Forelimb muscle (tissue), 1 donor: ENCODE results near the gene SPDYE2B. TPM values are rescaled to one million over a fixed set of nuclear protein-coding genes. Genes with fewer than 3 reads are reported as not detected.
"Not testable (repeated sequence)": the region's sequence is repeated elsewhere in the genome, so short reads cannot be mapped to it uniquely, and the experiment has no call there.

Experiments
- DNase-seq: peaks from one replicate; pipeline ENCODE4 v3.0.0-alpha.2; 2013; ENCODE audit warnings: low read depth
- polyA plus RNA-seq: library from polyadenylated mRNA; unstranded; fragments of 120-200 nt; gene quantifications from one replicate; pipeline ENCODE4 v1.2.1, GENCODE V29; 2013; ENCODE audit not compliant: insufficient read length

SPDYE2B gene, protein sequence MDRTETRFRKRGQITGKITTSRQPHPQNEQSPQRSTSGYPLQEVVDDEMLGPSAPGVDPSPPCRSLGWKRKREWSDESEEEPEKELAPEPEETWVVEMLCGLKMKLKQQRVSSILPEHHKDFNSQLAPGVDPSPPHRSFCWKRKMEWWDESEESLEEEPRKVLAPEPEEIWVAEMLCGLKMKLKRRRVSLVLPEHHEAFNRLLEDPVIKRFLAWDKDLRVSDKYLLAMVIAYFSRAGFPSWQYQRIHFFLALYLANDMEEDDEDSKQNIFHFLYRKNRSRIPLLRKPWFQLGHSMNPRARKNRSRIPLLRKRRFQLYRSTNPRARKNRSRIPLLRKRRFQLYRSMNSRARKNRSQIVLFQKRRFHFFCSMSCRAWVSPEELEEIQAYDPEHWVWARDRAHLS
- 2.7 TPM for polyA plus RNA-seq

DNA sequence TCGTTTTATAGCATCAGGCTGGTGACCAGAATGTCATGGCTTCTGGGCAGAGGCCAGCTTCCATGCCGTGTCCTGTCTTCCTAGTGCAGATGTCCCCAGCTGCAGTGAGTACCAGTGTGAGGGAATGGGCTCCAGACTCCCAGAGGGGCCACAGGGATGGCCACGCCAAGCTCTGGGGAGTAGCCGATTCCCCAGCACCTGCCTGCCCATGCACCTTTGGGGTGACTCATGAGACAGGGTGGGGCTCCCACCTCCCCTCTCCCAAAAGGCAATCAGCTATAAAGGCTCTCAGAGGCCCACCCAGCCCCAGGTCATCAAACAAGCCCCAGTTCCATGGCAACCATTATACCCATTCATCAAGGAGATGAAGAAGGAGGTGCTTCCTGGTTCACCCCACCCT lies at the start of gene SPDYE2B:
Gene SPDYE2B, plus strand, starts transcription at position 396 of the 400 bp plus-strand sequence. CDS start 2,030 bp downstream, outside the sequence.
- DNase-seq = not testable (repeated sequence)

DNA sequence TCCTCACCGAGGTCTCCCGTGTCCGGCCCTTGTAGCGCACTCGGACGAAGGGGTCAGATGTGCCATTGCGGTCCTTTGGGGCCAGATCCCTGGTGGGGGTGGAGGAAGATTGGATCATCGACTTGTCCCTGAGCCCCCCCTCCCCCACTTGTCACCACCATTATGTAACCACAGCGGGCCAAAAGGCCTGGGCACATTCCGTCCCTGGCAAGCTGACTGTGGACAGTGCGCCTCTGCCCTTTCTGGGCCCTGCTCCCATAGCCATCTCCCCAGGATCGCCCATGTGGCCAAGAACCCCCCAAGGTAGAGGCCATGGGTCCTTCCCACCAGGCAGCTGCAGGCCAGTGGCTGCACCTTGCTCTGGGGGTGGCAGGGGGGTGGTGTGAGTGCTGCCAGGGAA lies 47.8 kb upstream of the SPDYE2B start:
- not testable (repeated sequence) for DNase-seq

DNA sequence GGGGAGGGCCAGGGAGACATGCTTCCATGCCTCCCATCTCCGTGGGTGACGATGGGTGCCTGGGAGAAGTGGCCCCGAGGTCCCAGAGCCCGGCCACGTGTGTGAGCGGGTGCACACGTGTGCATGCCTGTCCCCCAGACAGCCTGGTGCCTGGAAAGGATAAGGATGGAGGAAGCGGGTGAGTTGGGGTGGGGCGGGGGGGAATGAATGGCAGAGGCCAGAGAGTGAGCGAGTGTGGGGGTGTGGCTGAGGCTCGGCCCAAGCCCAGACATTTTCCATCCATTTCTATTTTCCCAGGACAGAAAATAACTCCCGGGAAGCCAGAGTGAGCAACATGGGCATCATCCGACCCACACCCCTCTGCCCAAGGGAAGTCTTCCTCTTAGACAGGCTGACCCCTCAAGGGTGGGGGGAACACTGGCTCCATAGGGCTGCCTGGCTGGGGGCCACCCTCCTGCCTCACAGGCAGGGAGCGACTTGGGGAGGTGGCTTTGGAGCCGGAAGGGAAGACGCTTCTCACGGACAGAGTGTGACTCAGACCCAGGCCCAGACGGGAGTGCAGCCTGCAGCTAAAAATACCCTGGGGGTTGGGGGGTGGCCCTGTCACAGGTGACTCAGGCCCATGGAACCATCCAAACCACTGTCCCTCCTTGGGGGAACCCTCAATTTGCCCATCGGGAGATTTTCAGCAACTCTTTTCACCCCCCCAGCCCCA lies 45.5 kb upstream of the SPDYE2B start:
- not testable (repeated sequence) for DNase-seq

DNA sequence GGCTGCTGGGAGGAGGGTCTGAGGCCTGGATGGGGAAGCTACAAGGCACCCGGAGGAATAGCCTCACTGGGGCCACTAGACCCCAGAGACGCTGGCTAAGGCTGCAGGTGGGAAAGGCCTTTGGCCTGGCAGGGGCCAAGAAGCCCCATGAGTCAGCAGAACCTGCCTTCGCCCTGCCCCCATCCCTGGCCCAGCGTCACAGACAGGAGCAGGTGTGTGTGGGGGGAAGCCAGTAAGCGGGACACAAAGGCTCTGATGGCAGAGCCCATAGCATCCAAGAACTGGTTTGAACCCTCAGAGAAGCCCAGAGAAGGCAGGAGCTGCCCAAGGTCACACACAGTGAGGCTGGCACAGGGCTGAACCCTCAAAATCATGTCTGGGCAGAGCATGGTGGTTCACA lies 43.3 kb upstream of the SPDYE2B start:
- not testable (repeated sequence) for DNase-seq

DNA sequence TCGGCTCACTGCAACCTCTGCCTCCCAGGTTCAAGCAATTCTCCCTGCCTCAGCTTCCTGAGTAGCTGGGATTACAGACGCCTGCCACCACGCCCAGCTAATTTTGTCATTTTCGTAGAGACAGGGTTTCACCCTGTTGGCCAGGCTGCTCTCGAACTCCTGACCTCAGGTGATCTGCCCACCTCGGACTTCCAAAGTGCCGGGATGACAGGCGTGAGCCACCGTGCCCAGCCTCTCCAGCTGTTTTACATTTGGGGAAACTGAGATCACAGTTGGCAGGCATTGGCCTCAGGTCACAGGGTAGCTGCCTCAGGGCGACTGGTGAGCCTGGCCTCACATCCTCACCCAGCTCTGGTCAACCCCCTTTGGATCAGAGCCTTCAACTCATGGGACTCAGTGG lies 40.4 kb upstream of the SPDYE2B start:
- not testable (repeated sequence) for DNase-seq

DNA sequence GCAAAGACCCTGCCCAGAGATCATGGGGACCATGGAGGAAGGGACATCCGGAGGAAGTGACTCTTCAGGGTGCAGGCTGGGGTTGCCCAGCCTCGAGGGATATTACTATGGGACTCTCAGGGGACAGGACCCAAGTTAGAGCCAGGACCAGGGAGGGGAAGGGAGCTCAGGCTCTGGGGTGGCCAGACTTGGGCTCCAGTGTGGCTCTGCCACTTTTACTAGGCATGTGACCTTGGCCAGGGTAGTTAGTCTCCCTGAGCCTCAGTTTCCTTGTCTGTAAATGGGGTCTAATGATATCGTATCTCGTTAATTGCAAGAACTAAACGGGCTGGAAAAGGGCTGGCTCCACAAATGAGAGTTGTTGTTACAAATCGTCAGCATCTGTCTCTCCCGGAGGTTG lies 39.7 kb upstream of the SPDYE2B start:
- not testable (repeated sequence) for DNase-seq

DNA sequence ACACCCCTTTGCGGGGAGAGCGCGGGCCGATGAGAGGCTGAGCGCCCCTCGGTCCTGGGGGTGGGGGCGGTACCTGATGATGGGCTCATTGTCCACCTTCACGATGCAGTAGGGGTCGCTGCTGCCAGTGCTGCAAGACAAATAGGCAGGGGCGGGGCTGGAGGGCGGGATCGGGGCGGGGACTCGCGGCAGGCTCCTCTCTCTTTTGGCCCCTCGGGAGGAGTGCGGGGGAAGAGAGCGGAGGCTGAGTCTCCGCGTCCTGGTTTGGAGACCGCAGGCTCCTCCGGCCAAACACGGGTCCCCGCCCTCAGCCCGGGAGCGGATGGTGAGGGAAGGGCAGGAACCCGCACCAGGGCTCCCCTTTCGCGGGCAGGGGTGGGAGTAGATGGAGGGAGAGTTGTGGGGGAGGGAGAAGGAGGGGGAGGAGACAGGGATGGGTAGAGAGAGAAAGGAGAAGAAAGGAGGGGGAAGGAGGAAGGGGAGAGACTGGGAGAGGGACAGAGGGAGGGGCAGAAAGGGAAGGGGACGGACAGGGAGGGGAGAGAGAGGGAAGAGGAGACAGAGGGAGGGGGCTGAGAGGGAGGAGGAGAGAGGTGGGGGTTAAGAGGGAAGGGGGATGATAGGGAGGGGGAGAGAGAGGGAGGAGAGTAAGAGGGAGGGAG lies 39.0 kb upstream of the SPDYE2B start:
- not testable (repeated sequence) for DNase-seq

DNA sequence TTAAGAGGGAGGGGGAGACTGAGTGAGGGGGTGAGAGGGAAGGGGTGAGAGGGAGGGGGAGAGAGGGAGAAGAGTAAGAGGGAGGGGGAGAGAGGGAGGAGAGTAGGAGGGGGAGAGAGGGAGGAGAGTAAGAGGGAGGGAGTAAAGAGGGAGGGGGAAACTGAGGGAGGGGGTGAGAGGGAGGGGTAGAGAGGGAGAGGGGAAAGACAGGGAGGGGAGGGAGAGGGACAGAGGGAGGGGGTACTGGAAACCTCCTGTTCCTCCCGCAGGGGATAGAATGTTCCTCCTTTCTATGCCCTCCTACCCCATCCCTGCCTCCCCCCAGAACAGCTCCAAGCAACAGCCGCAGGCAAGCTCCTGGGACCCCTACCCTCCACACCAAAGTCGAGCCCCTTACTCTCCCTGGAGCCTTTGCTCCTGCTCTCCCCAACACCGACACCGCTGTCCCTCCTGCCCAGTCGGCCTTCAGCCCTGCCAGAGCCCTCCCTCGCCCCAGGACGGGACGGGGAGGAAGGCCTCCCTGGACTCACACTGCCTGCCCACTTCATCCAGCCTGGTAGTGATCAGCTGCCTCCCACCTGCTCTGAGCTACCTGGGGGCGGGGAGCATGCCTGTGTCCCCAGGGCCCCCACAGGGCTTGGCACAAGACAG lies 38.3 kb upstream of the SPDYE2B start:
- DNase-seq = not testable (repeated sequence)

DNA sequence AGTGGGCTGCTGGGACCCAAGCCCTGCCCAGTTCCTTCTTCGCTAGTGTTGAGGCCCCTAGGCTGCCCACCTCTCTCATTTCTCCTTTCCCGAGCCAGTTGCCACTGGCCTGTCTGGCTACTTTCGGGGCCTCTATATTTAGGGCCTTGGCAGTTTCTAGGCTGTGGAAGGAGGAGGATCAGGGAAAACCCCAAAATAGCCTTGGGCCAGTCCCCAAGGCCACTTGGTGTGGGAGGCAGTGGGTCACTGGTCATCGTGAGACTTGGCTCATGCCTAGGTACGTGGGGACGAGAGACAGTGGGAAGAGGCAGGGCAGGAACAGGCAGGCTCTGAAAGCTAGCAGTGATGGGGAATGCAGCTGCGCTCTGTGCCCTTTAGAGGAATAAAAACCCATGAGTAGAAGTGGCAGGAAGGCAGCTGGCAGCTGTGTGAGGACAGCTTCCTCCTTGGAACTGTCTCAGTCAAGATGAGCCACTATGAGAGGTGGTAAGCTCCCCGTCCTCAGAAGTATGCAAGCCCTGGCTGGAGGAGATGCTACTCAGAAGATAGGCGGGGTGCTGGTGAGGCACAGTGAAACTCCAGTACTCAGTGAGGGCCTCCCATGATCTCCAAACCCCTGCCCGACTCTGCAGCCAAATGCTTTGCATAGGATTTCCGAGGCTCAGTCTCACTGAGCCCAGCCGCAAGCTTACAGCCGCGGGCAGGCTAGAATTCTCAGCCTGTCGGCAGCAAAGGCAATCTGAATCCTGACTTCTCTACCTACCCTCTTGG lies 36.4 kb upstream of the SPDYE2B start:
- not testable (repeated sequence) for DNase-seq

DNA sequence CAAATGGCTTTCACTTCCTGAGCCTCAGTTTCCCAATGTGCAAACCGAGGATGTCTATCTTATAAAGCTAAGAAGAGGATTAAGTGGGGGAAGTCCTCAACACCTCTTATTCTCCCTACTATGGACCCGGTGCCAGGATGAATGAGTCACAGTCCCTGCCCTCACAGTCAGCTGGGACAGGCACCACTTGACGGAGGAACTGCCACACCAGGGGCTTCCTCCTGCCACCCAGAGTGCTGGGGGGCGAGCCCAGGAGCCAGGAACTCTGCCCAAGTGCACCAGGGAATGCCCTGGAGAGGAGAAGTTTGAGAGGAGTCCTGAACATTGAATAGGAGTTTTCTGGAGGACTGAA lies 35.8 kb upstream of the SPDYE2B start:
- not testable (repeated sequence) for DNase-seq

DNA sequence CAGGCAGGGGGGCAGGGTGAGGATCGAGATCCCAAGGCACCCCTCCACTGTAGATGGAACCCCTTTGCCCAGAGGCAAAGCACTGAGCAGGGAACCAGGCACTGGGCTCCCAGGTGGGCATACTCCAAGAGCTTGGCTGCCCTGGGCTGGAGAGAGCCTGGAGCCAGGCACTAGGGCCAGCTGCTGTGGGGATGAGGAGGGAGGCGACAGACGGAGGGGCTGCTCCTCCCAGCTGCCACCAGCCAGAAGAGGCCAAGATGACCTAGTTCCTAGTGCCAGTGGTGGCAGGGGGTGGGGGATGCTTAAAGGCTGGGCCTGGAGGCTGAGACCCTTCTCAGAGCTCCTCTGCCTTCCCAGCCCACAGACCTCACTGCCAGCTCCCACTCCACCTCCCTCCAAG lies 35.2 kb upstream of the SPDYE2B start:
- not testable (repeated sequence) for DNase-seq

DNA sequence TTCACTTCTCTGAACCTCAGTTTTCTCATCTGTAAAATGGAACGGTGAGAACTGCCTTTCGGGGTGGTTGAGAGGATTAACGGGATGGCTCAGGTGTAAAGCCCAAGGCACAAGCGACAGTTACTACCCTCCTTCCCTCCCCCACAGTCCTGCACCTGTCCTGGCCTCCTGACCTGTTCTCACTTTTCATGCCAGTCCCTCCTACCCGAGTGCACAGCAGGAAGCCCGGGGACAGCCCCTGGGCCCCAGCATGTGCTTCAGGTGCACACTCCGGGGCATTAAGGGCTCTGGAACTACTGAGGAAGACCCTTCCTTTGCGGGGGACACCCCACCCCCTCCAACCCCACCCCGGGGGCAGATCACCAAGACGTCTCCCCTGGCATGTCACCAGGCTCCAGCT lies 34.2 kb upstream of the SPDYE2B start:
- DNase-seq = not testable (repeated sequence)

DNA sequence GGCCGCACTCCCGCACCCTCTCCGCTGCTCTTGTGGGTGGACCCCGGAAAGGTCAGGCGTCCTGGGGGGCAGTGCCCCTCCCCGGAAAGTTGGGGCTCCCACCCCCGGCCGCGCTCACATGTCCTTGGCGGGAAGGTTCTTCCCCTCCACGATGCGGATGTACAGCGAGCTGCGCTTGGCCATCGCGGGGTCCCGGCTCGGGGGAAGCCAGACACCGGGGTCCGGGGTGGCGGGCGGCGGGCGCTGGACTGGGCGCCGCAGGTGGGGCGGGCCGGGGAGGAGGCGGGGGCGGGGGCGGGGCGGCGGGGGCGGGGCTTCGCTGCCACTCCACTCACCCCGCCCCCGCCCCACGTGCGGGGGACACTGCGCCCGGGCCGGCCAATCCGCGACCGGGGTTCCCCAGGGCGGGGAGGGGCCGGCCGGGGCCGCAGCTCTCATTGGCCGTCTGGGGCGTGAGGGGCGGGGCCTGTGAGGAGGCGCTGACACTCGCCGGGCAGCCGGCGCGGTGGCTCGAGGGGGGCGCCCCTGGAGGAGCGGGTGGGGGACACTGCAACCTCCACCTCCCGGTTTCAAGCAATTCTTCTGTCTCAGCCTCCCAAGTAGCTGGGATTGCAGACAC lies 33.5 kb upstream of the SPDYE2B start, which contains the start of gene RASA4:
Gene RASA4, minus strand, starts transcription at position 250 of the 619 bp plus-strand sequence. Its CDS starts 67 bp downstream, at position 183.
- not testable (repeated sequence) for DNase-seq

DNA sequence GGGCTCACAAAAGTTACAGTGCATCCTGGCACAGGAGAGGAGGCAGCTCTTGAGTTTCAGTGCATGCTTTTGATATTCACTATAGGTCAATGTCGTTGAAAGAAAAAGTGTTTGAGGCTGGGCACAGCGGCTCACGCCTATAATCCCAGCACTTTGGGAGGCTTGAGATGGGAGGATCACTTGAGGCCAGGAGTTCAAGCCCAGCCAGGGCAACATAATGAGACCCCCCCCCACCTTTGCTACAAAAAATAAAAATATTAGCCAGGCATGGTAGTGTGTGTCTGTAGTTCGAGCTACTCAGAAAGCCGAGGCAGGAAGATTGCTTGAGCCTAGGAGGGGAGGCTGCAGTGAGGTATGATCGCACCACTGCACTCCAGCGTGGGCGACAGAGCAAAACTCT lies 32.0 kb upstream of the SPDYE2B start:
- not testable (repeated sequence) for DNase-seq

DNA sequence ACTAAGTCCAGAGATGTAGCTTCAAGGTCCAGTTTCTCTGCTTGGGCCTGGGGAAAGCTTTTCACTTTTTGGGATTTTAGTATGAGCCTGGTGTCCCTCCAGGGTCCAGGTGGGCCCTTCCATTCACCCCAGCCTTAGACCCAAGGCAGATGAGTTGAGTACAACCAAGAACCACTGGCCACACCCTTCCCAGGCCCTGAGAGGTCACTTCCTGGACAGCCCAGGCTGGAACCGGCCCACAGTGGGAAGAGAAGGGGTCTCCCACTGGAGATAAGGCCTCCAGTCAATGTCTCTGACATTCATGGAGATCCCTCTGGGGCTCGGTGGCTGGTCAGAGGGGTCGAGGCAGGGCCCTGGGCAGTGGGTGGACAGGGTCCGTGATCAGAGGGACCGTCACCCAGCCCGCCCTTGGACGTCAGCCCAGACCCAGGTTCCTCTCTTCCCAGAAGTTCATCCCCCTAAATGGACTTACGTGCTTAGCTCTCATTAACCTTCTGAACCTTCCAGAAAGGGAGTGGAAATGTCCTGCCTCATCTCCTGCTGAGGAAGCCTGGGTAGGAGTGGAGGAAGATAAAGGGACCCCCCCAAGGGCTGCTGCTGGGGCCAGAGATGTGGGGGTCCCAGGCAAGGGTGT lies 22.7 kb upstream of the SPDYE2B start:
- DNase-seq = not testable (repeated sequence)

DNA sequence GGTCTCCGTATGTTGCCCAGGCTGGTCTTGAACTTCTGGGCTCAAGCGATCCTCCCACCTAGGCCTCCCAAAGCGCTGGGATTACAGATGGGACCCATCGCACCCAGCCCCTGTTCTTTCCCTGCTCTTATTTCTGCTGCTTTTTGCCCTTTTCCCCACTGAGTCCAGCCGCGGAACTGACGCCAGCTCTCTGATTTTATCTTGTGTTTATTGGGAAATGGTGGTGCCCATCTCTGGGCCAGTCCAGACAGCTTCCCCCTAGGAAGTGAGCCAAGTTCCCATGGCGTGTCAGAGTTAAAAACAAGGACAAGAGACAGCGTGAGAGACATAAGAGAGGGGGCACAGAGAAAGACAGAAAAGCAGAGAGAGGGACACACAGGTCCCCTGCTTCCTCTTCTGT lies 19.5 kb upstream of the SPDYE2B start:
- DNase-seq = not testable (repeated sequence)

DNA sequence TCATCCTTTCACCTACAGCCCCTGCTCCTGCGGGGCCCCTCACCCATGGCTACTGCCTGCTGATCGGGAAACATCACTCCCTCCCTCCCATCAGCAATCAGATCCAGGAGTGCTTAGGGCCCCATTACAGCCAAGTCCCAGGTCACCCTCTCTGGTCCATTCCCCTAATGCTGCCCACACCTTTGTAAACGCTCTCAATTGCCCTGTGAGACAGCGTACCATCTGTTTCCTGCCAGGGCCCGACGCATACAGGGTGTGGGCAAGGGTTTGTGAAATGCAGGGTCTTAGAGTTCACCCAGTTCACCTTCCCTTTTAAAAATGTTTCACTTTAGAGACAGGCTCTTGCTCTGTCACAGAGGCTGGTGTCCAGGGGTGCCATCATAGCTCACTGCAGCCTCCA lies 15.8 kb upstream of the SPDYE2B start:
- not testable (repeated sequence) for DNase-seq

DNA sequence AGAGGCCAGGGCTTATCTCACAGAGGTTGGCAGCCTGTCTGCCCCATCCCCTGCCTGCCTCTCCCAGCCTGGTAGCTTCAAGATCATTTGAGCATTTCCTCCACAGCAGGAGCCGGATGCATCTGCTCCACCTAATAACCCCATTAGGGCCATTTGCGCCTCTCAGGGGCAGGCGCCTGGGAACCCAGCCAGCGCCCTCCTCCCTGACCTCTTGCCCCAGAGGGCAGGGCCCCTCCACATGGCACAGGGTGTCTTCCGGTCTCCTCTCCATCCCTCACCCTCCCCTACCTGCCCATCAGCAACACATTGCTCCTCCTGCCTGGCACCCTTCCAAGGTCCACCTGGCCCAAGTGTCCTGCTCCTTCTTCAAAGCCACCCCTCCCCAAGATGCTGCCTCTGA lies 14.8 kb upstream of the SPDYE2B start:
- not testable (repeated sequence) for DNase-seq

DNA sequence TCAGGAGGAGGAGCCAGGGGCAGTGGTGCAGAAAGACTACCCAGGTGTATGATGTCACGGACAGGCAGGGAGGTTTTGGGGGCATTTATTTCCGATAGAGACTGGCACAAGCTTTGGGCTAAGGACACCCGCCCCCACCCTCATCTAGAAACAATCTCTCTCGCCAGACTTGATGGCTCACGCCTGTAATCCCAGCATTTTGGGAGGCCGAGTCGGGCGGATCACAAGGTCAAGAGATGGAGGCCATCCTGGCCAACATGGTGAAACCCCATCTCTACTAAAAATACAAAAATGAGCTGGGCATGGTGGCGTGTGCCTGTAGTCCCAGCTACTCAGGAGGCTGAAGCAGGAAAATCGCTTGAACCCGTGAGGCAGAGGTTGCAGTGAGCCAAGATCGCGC lies 13.2 kb upstream of the SPDYE2B start:
- not testable (repeated sequence) for DNase-seq

DNA sequence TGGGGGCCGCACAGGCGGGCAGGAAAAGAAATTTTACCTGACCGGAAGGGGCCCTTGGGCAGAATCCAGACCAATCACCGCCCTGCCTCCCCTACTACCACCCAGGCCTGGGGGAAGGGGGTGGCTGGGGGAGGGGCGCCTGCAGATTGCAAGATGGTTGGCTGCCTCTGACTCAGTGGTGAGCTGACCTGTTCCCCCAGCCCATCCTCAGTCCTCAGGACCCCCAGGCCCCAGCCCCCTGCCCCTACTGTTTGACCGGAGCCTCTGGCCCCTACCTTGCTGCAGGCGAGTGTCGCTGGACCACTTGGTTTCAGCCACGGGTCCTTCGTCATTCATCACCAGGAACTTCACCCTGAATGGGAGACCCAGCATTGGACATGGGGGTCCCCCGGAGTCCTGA lies 11.3 kb upstream of the SPDYE2B start:
- DNase-seq = not testable (repeated sequence)
